Measurements from ENCODE around the gene CDH22.

GRCh38 chr20:46218656-46219055, 89.6 kb downstream of the CDH22 start:
- no peak for TF ChIP-seq BHLHE40 (IDR thresholded peaks at IDR 0.05; ENCODE audit: borderline replicate concordance)
- no peak for TF ChIP-seq FOXK2 (IDR thresholded peaks at IDR 0.05)
- TF ChIP-seq ELF4 (IDR thresholded peaks at IDR 0.05) = no peak
- no peak for TF ChIP-seq TARDBP (IDR thresholded peaks at IDR 0.05)
- TF ChIP-seq CTBP1 (IDR thresholded peaks at IDR 0.05; ENCODE audit: borderline replicate concordance) = no peak
- no peak for TF ChIP-seq SUZ12 (IDR thresholded peaks at IDR 0.05)
- no peak for TF ChIP-seq FOXM1 (IDR thresholded peaks at IDR 0.05; ENCODE audit: borderline replicate concordance)
- no peak for TF ChIP-seq SP1 (IDR thresholded peaks at IDR 0.05)
- TF ChIP-seq, protein P1, sequence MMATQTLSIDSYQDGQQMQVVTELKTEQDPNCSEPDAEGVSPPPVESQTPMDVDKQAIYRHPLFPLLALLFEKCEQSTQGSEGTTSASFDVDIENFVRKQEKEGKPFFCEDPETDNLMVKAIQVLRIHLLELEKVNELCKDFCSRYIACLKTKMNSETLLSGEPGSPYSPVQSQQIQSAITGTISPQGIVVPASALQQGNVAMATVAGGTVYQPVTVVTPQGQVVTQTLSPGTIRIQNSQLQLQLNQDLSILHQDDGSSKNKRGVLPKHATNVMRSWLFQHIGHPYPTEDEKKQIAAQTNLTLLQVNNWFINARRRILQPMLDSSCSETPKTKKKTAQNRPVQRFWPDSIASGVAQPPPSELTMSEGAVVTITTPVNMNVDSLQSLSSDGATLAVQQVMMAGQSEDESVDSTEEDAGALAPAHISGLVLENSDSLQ (IDR thresholded peaks at IDR 0.05) = no peak
- TF ChIP-seq NFRKB (IDR thresholded peaks at IDR 0.05) = no peak
- TF ChIP-seq FOXA1 (IDR thresholded peaks at IDR 0.05) = no peak
- no peak for TF ChIP-seq ARNT (IDR thresholded peaks at IDR 0.05)
- TF ChIP-seq L3MBTL2 (conservative IDR thresholded peaks at IDR 0.05) = no peak
- TF ChIP-seq ZNF384 (IDR thresholded peaks at IDR 0.05) = no peak
